Hypothalamus (tissue), 51 donors: ENCODE measurements around the gene NUP210L.

Source experiments
- DNase-seq, 51 donors: peaks; one replicate each; lab custom pipeline; 2025; lab: John Stamatoyannopoulos, UW

Gene NUP210L

GRCh38 chr1:153970346-153970745, 184.5 kb downstream of the NUP210L start:
- DNase-seq: no peak

- DNase-seq: no peak
These were observed 185.9 kb downstream of the NUP210L start for GRCh38 chr1:153968972-153969371.

- no peak for DNase-seq
These were observed 186.5 kb downstream of the NUP210L start for GRCh38 chr1:153968408-153968807.

GRCh38 chr1:153968000-153968363, 186.9 kb downstream of the NUP210L start:
- peak in 2 of 51 donors; percentile 45 to 73 for DNase-seq

GRCh38 chr1:153967107-153967999, 187.5 kb downstream of the NUP210L start, which contains the start of gene CREB3L4:
Gene CREB3L4 (plus strand): TSS chr1:153967902. CDS start chr1:153968526, 624 bp downstream.
- DNase-seq: peak; percentile 57 to 96 (median 87)

GRCh38 chr1:153963850-153964331, 191.0 kb downstream of the NUP210L start:
- peak in 5 of 51 donors; percentile 32 to 52 (median 38) for DNase-seq

- DNase-seq: peak; percentile 43 to 99 (median 95)
These were observed 191.6 kb downstream of the NUP210L start, which contains the start of gene SLC39A1 for GRCh38 chr1:153963030-153963849. Gene SLC39A1 (minus strand): TSS chr1:153963537. CDS start chr1:153962715, 822 bp downstream.

- peak in 4 of 51 donors; percentile 17 to 29 (median 23) for DNase-seq
These were observed 192.5 kb downstream of the NUP210L start for GRCh38 chr1:153962088-153963029.

- DNase-seq: no peak
These were observed 193.5 kb downstream of the NUP210L start for GRCh38 chr1:153961421-153961820.

GRCh38 chr1:153960206-153960605, 194.7 kb downstream of the NUP210L start:
- no peak for DNase-seq

GRCh38 chr1:153959454-153959853, 195.4 kb downstream of the NUP210L start:
- no peak for DNase-seq

- no peak for DNase-seq
These were observed 196.0 kb downstream of the NUP210L start for GRCh38 chr1:153958961-153959260.

- peak; percentile 66 to 99 (median 97) for DNase-seq
These were observed 196.5 kb downstream of the NUP210L start, which contains the start of gene CRTC2 for GRCh38 chr1:153958111-153958960. Gene CRTC2 (minus strand): TSS chr1:153958612. CDS start chr1:153958497, 115 bp downstream.

GRCh38 chr1:153957744-153958110, 197.1 kb downstream of the NUP210L start:
- peak in 3 of 51 donors; percentile 48 to 71 (median 63) for DNase-seq

- no peak for DNase-seq
These were observed 197.7 kb downstream of the NUP210L start for GRCh38 chr1:153956997-153957715.

GRCh38 chr1:153954826-153955225, 200.0 kb downstream of the NUP210L start:
- DNase-seq: no peak

- DNase-seq: no peak
These were observed 201.0 kb downstream of the NUP210L start for GRCh38 chr1:153953859-153954365.

- no peak for DNase-seq
These were observed 203.1 kb downstream of the NUP210L start for GRCh38 chr1:153951801-153952200.
